GM12878 (cell line): ENCODE results near the gene PITPNC1. TPM values are rescaled to one million over a fixed set of nuclear protein-coding genes. Genes with fewer than 3 reads are reported as not detected.

Experiments used
- ATF7 ChIP-seq: fragments of 450-650 bp; IDR thresholded peaks from 2 replicates; pipeline ENCODE4 v1.6.1; 2016; ENCODE audit warnings: low read depth, mild to moderate bottlenecking
- BRCA1 ChIP-seq: IDR thresholded peaks from 2 replicates; pipeline ENCODE4 v1.6.1; 2011; ENCODE audit warnings: low read depth, low read length, improper control_type of control experiment
- CHD1 ChIP-seq: IDR thresholded peaks from 2 replicates; pipeline ENCODE4 v1.6.1; 2012; ENCODE audit warnings: low read depth, low read length, improper control_type of control experiment
- CREM ChIP-seq: IDR thresholded peaks from 2 replicates; pipeline ENCODE4 v1.6.1; 2014; ENCODE audit warnings: antibody characterized with exemption, low read depth
- EZH2 ChIP-seq: IDR thresholded peaks from 2 replicates; pipeline ENCODE4 v1.6.1; 2012; ENCODE audit warnings: low read depth, mild to moderate bottlenecking, control low read depth, inconsistent platforms, low read length, borderline replicate concordance; ENCODE audit not compliant: control insufficient read depth
- FOXK2 ChIP-seq: fragments of 450-650 bp; IDR thresholded peaks from 2 replicates; pipeline ENCODE4 v1.6.1; 2017; ENCODE audit warnings: mild to moderate bottlenecking, moderate library complexity
- HDAC2 ChIP-seq: fragments of 200-600 bp; sonication (generic); IDR thresholded peaks from 2 replicates; pipeline ENCODE4 v1.6.1; 2017
- HDAC6 ChIP-seq: fragments of 200-600 bp; sonication (generic); IDR thresholded peaks from one replicate; pipeline ENCODE4 v1.8.0; 2017; ENCODE audit warnings: antibody characterized with exemption; ENCODE audit not compliant: unreplicated experiment
- IRF4 ChIP-seq: IDR thresholded peaks from 2 replicates; pipeline ENCODE4 v1.6.1; 2011; ENCODE audit warnings: low read depth, low read length
- MTA3 ChIP-seq: IDR thresholded peaks from 2 replicates; pipeline ENCODE4 v1.6.1; 2012; ENCODE audit warnings: low read length, inconsistent platforms, borderline replicate concordance
- NRF1 ChIP-seq: conservative IDR thresholded peaks from 2 replicates; pipeline ENCODE4 v1.6.1; 2011; ENCODE audit warnings: mild to moderate bottlenecking, low read depth, low read length, improper control_type of control experiment
- SMC3 ChIP-seq: IDR thresholded peaks from 2 replicates; pipeline ENCODE4 v1.6.1; 2011; ENCODE audit warnings: low read length, improper control_type of control experiment, borderline replicate concordance
- SRF ChIP-seq, 2 experiments: IDR thresholded peaks; 2 replicates each; pipeline ENCODE4 v1.6.1; 2011; ENCODE audit warnings: low read depth in 2 of 2, low read length in 2 of 2, mild to moderate bottlenecking in 1 of 2, moderate library complexity in 1 of 2
- TAF1 ChIP-seq: IDR thresholded peaks from 2 replicates; pipeline ENCODE4 v1.6.1; 2011; ENCODE audit warnings: mild to moderate bottlenecking, low read depth, low read length, borderline replicate concordance
- TARDBP ChIP-seq: IDR thresholded peaks from 2 replicates; pipeline ENCODE4 v1.6.1; 2016; ENCODE audit warnings: borderline replicate concordance
- ZNF622 ChIP-seq: fragments of 450-650 bp; IDR thresholded peaks from 2 replicates; pipeline ENCODE4 v1.6.1; 2017; ENCODE audit warnings: mild to moderate bottlenecking, inconsistent platforms
- polyA plus RNA-seq, 11 experiments: library from polyadenylated mRNA; depleted of rRNA in 4 of 11; unstranded in 6 of 11; stranded (reverse) in 5 of 11; fragments of >200 nt; fragmentation: Nextera tagmentation in 4 of 11; fragmentation: Illumina TruSeq in 1 of 11; extraction: Ambion mirVana in 4 of 11; extraction: Trizol in 1 of 11; gene quantifications; 1 replicate in 1 of 11; 2 replicates in 10 of 11; pipeline versions ENCODE4 v1.2.1 to v1.2.3, GENCODE V29; 2011 to 2016; ENCODE audit warnings: inconsistent platforms in 2 of 11, missing spikeins in 2 of 11, low read depth in 1 of 11
- total RNA-seq, 4 experiments: library from RNA; depleted of rRNA in 3 of 4; stranded (reverse); fragments of >200 nt in 3 of 4; fragmentation: Illumina TruSeq in 1 of 4; extraction: Trizol in 1 of 4; gene quantifications; 2 replicates each; pipeline versions ENCODE4 v1.2.1 to v1.2.3, GENCODE V29; 2013 to 2021
- TF ChIP-seq, protein P1 (sequence below): fragments of 150-350 bp; IDR thresholded peaks from 2 replicates; pipeline ENCODE4 v1.6.1; 2014; ENCODE audit warnings: mild to moderate bottlenecking, low read depth, low read length
- TF ChIP-seq, protein P2 (sequence below): IDR thresholded peaks from 2 replicates; pipeline ENCODE4 v1.6.1; 2011; ENCODE audit warnings: low read depth, mild to moderate bottlenecking, low read length, moderate library complexity, borderline replicate concordance; ENCODE audit errors: extremely low read depth
- TF ChIP-seq, protein P3 (sequence below): fragments of 150-350 bp; IDR thresholded peaks from 2 replicates; pipeline ENCODE4 v1.6.1; 2016; ENCODE audit warnings: low read depth, low read length
- TF ChIP-seq, protein P4 (sequence below): fragments of 450-650 bp; IDR thresholded peaks from 2 replicates; pipeline ENCODE4 v1.6.1; 2016; ENCODE audit warnings: mild to moderate bottlenecking
- TF ChIP-seq, protein P5 (sequence below), 3 experiments: IDR thresholded peaks in 2 of 3; conservative IDR thresholded peaks in 1 of 3; 2 replicates each; pipeline ENCODE4 v1.5.1; 2011; ENCODE audit warnings: low read depth in 3 of 3, low read length in 3 of 3, mild to moderate bottlenecking in 3 of 3, control low read depth in 2 of 3, moderate library complexity in 2 of 3, inconsistent platforms in 1 of 3, mixed read lengths in 1 of 3; ENCODE audit not compliant: control insufficient read depth in 2 of 3, insufficient read depth in 1 of 3; ENCODE audit errors: extremely low read depth in 1 of 3

PITPNC1 gene
- total and polyA plus RNA-seq, 10 of the 15 experiments (the other 5 are each of a cell fraction or from before 2014, with no cell fraction given) = 12.2 to 62.4 (median 47.3) TPM

DNA sequence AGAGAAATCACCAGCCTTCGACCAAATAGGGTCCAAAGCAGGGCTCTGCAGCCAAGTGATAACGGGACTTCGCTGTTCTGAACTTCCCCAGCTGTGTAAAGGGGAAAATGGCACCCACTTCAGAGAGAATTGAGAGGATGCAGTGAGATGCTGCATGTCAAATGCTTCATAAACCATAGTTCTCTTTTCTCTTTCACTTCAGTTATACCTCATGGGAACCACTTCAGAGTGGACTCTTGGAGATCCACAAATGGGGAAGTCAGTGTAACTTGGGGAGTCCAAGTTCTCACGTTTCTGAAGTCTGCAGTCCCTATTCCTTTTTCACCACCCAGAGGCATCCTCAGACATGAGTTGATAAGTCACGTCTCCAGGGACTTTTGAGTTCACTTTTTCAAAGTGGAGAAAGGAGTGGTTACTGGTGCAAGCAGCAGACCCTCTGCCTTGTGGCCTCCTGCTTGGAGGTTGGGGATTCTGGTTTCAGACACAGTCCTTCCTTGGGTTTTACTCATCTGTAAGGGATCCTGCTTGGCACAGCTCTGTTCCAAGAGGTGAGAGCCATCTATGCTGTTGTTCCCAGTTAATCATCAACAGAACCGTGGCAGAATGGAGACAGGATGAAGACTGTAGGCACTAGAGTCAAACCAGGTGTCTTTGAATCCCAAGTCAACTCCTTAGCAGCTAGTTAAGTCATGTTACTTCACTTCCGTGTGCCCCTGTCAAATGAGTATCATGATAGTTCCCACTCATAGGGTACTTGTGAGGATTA lies 217.2 kb downstream of the PITPNC1 start (continued):
- no peak for TF ChIP-seq BRCA1
- TF ChIP-seq ZNF622 = no peak
- TF ChIP-seq, protein P1, sequence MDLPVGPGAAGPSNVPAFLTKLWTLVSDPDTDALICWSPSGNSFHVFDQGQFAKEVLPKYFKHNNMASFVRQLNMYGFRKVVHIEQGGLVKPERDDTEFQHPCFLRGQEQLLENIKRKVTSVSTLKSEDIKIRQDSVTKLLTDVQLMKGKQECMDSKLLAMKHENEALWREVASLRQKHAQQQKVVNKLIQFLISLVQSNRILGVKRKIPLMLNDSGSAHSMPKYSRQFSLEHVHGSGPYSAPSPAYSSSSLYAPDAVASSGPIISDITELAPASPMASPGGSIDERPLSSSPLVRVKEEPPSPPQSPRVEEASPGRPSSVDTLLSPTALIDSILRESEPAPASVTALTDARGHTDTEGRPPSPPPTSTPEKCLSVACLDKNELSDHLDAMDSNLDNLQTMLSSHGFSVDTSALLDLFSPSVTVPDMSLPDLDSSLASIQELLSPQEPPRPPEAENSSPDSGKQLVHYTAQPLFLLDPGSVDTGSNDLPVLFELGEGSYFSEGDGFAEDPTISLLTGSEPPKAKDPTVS = no peak
- TF ChIP-seq, protein P2, sequence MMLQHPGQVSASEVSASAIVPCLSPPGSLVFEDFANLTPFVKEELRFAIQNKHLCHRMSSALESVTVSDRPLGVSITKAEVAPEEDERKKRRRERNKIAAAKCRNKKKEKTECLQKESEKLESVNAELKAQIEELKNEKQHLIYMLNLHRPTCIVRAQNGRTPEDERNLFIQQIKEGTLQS = no peak
- TF ChIP-seq FOXK2 = no peak
- TF ChIP-seq HDAC6 = no peak
- TF ChIP-seq, protein P3, sequence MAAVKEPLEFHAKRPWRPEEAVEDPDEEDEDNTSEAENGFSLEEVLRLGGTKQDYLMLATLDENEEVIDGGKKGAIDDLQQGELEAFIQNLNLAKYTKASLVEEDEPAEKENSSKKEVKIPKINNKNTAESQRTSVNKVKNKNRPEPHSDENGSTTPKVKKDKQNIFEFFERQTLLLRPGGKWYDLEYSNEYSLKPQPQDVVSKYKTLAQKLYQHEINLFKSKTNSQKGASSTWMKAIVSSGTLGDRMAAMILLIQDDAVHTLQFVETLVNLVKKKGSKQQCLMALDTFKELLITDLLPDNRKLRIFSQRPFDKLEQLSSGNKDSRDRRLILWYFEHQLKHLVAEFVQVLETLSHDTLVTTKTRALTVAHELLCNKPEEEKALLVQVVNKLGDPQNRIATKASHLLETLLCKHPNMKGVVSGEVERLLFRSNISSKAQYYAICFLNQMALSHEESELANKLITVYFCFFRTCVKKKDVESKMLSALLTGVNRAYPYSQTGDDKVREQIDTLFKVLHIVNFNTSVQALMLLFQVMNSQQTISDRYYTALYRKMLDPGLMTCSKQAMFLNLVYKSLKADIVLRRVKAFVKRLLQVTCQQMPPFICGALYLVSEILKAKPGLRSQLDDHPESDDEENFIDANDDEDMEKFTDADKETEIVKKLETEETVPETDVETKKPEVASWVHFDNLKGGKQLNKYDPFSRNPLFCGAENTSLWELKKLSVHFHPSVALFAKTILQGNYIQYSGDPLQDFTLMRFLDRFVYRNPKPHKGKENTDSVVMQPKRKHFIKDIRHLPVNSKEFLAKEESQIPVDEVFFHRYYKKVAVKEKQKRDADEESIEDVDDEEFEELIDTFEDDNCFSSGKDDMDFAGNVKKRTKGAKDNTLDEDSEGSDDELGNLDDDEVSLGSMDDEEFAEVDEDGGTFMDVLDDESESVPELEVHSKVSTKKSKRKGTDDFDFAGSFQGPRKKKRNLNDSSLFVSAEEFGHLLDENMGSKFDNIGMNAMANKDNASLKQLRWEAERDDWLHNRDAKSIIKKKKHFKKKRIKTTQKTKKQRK = no peak
- TF ChIP-seq, protein P4, sequence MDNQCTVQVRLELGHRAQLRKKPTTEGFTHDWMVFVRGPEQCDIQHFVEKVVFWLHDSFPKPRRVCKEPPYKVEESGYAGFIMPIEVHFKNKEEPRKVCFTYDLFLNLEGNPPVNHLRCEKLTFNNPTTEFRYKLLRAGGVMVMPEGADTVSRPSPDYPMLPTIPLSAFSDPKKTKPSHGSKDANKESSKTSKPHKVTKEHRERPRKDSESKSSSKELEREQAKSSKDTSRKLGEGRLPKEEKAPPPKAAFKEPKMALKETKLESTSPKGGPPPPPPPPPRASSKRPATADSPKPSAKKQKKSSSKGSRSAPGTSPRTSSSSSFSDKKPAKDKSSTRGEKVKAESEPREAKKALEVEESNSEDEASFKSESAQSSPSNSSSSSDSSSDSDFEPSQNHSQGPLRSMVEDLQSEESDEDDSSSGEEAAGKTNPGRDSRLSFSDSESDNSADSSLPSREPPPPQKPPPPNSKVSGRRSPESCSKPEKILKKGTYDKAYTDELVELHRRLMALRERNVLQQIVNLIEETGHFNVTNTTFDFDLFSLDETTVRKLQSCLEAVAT = 0 out of 2 replicates have a peak, but pooled peaks have one; percentile 17
- no peak for TF ChIP-seq TAF1
- TF ChIP-seq EZH2 = no peak
- no peak for TF ChIP-seq CHD1
- TF ChIP-seq CREM = 0 out of 2 replicates have a peak, but pooled peaks have one; percentile 27
- no peak for TF ChIP-seq HDAC2
- 0 out of 2 replicates have a peak, but pooled peaks have one; percentile 29 for TF ChIP-seq SMC3
- TF ChIP-seq ATF7 = peak; percentile 39; the same call in 1 of the 2 replicates
- TF ChIP-seq MTA3 = peak; percentile 90; the same call in 1 of the 2 replicates
- TF ChIP-seq NRF1 = no peak
- no peak for TF ChIP-seq SRF (IDR thresholded peaks at IDR 0.05; ENCODE audit: low read depth in 2 of 2, low read length in 2 of 2)
- no peak for TF ChIP-seq TARDBP
- 0 out of 2 replicates have a peak, but pooled peaks have one; percentile 53 for TF ChIP-seq IRF4
- TF ChIP-seq, protein P5, sequence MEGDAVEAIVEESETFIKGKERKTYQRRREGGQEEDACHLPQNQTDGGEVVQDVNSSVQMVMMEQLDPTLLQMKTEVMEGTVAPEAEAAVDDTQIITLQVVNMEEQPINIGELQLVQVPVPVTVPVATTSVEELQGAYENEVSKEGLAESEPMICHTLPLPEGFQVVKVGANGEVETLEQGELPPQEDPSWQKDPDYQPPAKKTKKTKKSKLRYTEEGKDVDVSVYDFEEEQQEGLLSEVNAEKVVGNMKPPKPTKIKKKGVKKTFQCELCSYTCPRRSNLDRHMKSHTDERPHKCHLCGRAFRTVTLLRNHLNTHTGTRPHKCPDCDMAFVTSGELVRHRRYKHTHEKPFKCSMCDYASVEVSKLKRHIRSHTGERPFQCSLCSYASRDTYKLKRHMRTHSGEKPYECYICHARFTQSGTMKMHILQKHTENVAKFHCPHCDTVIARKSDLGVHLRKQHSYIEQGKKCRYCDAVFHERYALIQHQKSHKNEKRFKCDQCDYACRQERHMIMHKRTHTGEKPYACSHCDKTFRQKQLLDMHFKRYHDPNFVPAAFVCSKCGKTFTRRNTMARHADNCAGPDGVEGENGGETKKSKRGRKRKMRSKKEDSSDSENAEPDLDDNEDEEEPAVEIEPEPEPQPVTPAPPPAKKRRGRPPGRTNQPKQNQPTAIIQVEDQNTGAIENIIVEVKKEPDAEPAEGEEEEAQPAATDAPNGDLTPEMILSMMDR (IDR thresholded peaks at IDR 0.05 in 2 of 3, conservative IDR thresholded peaks at IDR 0.05 in 1 of 3; ENCODE audit: control insufficient read depth in 2 of 3, extremely low read depth in 1 of 3, insufficient read depth in 1 of 3, low read depth in 3 of 3, low read length in 3 of 3) = no peak
